HG03097 (cell line): ENCODE measurements around the gene TDRD10.

ENCODE experiments used
- ATAC-seq: cut with Tn5 transposase; IDR thresholded peaks from one replicate; pipeline ENCODE4 v1.9.1; 2021; ENCODE audit not compliant: unreplicated experiment, low FRiP score

The TDRD10 gene

DNA sequence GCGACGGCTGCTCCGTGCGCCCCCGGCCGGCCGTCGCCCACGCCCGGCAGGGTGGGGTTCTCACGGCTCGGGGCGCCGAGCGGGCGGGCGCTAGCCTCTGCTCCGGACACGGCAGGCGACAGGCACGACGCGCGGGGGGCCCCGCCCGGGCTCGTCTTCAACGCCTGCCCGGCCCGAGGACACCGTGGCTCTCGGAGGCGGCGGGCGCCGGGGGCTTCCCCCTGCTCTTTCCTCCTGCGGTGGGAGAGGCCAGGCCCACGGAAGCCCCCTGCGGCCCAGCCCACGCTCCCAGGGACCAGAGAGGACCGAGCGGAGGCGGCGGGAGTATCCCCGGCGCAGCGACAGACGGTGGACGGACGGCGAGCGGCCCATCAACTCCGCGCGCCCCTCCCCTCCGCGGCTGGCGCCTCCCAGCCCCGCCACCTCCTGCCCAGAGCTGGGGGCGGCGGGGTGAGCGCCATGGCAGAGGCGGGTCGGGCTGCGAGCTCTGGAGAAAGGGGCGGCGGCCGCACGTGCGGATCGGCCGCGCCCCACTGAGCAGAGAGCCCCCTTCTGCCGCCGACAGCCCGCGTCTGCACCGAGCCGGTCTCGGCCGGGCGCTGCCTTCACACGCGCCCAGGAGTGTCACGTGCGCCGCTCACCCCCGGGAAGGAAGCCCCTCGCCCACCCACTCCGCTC is at the start of gene TDRD10, which contains the start of gene SHE:
TDRD10 (plus strand) TSS at position 154 of the 678 bp plus-strand sequence. CDS start 4,685 bp downstream, outside the sequence.
SHE (minus strand) TSS at position 347 of the 678 bp plus-strand sequence. CDS start 386 bp downstream, outside the sequence.
- ATAC-seq, result no peak

DNA sequence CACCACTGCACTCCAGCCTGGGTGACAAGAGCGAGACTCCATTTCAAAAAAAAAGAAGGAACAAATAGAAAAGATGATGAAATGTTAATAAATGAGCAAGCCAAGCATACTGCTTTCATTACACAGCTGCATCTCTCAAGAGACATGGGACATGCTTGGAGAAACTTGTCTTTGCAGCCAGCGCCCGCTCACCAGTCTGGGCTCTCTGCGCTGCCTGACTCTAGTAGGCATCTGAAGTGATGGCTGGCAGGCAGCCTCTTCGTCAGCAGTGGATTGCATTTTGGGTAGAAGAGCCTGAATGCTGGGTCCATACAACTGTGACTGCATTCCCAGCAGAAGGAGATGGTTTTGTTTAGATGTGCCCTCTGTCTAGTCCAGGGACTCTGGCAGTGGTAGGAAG is 48.9 kb upstream of the TDRD10 start:
- no peak for ATAC-seq

- no peak for ATAC-seq
Measured at GRCh38 chr1:154453574-154454352, 48.3 kb upstream of the TDRD10 start.

DNA sequence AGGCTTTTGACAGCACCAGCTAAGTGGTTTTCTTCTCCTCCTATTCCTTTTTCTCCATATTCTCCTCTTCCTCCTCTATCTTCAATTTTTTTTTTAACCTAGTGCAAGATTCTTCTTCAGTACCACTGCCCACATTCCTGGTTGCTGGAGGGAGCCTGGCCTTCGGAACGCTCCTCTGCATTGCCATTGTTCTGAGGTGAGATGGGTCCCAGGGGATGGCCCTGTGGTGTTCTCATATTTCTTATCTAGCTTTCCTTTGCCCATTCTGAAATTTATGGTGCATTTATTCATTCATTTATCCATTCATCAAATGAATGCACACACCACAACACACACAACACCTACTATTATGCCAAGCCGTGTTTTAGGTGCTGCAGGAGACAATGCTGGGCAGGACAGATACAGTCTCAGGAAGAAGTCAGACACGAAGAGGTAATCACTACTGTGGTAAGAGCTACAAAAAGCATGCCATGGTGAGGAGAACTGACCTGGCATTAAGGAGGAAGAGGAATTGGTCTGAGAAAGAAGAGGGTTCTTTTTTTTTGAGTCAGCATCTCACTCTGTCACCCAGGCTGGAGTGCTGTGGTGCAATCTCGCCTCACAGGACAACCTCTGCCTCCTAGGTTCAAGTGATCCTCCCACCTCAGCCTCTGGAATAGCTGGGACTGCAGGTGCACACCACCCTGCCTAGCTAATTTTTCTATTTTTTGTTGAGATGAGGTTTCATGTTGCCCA is 47.5 kb upstream of the TDRD10 start:
- ATAC-seq, result no peak

DNA sequence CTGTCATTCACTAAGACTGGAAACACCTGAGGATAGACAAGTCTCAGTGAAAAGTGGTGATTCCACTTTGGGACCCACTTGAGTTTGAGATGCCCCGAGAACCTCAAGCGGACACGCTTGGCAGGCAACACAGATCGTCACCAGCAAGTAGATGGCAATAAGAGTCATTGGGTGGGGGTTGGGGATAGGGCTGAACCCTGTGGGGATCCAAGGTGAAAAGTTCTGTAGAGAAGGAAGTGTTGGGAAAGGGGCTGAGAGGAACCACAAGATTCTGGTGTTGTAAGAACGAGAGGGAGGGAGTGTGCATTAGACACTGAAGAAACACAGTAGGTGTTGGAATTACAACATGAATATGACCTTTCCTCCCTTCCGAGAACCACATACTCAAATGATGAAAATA is 45.4 kb upstream of the TDRD10 start:
- no peak for ATAC-seq

DNA sequence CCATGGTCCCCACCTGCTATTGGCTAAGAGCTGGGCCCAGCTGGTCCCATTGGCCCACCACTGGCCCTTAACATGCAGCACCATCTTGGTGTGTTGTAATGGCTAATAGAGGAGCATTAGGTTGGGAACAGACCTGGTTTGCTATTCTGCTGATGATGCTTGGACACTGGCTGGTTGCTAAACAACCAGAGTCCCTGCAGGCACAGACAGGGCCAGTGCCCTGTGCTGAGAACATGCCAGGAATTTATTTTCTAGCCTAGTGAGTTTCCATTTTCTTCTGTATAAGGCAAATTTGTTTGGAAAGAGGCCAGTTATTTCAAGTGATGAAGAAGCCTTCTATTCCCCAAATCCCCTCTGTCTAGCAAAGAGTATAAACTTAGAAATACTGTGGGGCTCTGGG is 42.9 kb upstream of the TDRD10 start:
- ATAC-seq, result no peak

DNA sequence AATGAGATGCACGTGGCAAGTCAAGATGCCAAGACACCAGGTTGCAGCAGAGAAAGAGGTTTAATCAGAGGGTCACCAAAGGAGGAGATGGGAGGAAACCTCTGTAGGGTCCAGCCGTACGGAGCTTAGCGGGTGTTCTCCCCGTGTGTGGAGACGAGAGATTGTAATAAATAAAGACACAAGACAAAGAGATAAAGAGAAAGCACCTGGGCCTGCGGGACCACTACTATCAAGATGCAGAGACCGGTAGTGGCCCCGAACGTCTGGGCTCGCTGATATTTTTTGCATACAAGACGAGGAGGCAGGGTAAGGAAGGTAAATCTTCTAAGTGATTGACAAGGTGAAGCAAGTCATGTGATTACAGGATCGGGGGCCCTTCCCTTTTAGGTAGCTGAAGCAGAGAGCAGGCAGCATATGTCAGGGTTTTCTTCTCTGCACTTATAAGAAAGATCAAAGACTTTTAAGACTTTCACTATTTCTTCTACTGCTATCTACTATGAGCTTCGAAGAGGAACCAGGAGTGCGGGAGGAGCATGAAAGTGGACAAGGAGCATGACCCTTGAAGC is 41.2 kb upstream of the TDRD10 start:
- no peak for ATAC-seq

- no peak for ATAC-seq
Measured at GRCh38 chr1:154463512-154463990, 38.5 kb upstream of the TDRD10 start.

- no peak for ATAC-seq
Measured at GRCh38 chr1:154465621-154466195, 36.3 kb upstream of the TDRD10 start.

DNA sequence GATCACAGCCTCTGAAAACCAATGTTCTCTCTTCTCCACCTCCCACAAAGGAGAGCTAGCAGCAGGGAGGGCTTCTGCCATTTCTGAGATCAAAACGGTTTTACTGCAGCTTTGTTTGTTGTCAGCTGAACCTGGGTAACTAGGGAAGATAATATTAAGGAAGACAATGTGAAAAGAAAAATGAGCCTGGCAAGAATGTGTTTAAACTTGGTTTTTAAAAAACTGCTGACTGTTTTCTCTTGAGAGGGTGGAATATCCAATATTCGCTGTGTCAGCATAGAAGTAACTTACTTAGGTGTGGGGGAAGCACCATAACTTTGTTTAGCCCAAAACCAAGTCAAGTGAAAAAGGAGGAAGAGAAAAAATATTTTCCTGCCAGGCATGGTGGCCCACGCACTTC is 35.8 kb upstream of the TDRD10 start:
- no peak for ATAC-seq

GRCh38 chr1:154466921-154467417 is 35.0 kb upstream of the TDRD10 start:
- no peak for ATAC-seq

DNA sequence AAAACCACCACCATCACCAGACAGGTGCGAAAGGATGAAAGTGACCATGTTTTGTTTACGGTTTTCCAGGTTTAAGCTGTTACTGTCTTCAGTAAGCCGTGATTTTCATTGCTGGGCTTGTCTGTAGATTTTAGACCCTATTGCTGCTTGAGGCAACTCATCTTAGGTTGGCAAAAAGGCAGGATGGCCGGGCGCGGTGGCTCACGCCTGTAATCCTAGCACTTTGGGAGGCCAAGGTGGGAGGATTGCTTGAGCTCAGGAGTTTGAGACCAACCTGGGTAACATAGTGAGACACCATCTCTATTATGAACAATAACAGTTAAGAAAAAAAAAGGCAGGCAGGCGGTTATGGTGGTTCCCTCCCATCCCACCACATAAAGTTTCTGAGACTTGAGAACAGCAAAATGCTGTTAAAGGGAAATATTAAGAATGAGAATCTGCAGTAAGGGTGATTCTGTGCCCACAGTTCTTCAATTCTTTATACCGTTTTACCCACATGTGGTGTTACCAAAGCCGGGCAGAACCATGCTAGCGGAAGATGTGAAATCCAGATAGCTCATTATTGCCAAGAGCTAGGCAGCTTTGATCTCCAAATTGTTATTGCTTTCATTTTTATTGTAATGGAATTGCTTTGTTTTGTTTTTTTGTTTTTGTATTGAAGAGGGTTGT is 34.5 kb upstream of the TDRD10 start:
- no peak for ATAC-seq

DNA sequence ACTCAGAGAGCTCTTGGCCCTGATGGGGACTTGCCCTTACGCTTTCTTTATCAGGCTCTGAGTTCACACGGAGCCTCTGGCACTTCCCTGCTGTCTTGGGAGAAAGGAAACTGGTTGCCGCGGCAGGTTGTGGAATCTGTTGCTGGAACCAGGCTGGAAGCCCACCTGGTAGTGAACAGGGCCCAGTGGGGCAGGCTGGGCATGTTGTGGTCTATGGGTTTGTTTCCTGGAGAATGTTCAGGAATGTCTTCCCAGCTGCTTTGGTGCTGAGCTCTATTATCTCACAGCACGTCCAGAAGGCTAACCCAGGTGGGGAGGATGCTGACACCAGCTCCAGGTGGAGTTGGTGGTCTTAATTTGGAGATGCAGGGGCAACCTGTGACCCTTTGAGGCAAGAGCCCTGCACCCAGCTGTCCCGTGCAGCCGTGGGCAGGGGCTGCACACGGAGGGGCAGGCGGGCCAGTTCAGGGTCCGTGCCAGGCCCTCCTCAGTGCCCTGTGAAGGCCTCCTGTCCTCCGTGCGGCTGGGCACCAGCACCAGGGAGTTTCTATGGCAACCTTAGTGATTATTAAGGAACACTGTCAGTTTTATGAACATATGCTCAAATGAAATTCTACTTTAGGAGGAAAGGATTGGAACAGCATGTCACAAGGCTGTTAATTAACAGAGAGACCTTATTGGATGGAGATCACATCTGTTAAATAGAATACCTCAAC is 33.3 kb upstream of the TDRD10 start:
- no peak for ATAC-seq

DNA sequence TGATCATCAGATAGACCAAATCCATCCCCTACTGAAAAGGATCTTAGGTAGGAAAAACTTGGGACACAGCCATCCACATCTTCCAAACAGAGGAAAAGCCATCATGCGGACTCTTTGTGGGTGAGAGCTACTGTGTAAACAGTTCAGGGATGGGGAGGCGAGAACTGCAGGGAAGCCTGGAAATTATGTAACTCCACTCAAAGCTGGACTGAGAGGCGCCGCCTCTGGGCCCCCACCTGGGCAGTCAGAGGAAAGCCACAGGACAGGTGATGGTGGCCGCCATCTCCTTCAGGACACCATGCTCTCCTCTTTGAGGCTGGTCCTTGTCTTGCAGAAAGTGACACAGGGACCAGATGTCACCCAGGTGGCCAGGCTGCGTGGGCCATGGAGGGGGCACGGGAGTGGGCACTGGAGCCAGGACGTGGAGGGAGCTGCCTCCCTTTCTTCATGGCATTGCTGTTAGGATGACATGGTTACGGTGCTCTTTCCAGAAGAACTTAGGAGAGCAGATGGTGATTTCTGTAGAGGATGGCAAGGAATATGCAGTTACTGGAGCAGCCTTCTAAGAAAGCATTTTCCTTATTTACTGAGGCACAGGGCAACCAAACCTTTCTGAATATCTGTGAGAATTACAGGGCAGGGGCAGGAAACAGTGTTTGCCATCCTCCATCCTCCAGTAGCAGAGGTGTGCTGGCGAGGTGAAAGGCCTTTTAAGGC is 32.0 kb upstream of the TDRD10 start:
- ATAC-seq, result no peak

- no peak for ATAC-seq
Measured at GRCh38 chr1:154471304-154471703, 30.7 kb upstream of the TDRD10 start.

DNA sequence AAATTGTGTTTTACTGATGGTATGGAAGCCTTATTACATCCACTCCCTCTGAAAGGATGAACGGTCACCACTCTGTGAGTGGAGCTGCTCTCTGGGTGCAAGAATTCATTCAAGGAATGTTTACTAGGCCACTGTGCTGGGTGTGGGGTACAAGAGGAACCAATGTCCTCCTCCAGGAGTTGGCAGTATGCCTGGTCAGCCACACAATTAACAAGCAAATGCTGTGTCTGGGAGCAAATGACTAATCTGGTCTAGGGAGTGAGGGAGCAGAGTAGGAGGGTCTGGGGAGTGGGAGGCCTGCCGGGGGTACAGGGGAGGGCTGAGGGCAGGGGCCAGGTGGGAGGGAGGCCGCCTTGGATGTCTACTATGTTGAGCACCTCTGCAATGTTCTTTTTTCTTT is 27.2 kb upstream of the TDRD10 start:
- ATAC-seq, result no peak

DNA sequence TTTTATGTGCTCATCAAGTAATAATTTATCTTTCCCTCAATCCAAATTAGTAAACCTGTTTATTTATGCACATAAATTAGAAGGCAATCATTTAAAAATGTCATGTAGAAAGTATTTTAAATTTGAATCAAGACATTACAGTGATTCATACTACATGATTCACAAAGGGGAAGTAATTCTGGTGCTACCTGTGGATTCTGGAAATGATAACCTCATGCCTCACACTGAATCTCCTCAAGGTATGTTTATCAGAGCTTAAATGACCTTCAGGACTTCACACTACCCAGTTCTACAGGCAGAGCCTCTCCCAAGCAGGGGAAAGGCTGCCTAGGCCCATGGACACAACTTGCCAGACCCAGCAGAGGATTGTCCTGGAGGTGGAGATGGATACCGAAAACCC is 25.2 kb upstream of the TDRD10 start:
- no peak for ATAC-seq

DNA sequence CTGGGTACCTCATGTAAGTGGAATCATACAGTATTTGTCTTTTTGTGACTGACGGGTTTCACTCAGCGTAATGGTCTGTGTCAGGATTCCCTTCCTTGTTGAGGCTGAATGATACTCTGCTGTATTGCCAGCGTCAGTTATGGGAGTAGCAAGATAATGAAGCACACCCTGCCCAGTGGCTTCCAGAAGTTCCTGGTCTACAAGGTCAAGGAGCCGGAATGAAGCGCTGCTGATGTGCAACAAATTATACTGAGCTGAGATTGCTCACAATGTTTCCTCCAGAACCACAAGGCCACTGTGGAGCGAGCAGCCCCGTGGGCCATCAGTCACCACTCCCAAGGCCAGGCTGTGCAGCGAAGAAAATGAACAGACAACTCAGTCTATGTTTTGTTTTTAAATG is 24.0 kb upstream of the TDRD10 start:
- ATAC-seq, result no peak

DNA sequence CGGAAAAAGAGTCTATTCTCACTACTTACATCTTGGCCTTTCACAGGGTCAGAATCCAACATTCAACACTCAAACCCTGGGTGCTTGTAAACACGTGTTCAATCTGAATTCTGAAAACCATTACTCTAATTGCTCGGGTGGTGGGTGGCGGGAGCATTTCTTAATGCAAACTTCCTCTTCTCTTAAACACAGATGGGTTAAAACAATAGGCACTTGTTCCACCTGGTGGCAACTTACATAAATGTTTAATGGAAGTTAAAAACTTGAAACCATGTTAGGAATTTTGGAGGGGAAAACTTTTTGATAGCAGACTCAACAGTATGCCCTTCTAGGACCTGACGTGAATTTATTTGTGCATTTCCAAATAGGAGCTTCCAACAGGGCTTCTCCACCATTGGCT is 23.4 kb upstream of the TDRD10 start:
- no peak for ATAC-seq
